ENCODE measurements around the gene CREBBP.

CREBBP gene

DNA sequence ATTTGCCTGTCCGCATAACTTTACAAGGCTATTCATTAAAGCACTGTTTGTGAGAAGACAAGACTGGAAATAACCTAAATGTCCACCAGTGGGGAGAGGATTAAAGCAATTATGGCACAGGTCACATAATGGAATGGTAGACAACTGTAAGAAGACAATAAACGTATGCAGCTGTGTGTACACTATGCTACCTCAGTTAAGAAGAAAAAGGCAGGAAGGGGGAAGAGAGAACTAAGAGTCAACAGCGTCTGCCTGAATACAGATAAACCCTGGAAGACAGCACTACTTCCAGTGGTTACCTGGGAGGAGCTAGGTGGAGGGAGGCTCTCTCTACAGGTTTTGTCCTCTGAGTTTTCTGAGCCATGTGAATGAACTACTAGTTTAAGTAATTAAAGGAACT is 15.3 kb downstream of the CREBBP start:
- Histone ChIP-seq H3K27ac (peak overlapping the region; percentile 58; the same call in 1 of the 2 replicates), H3K4me3 (no peak overlapping the region), H3K36me3 (ENCODE audit: insufficient read depth, low read length) (no peaks in the 10 kb centered on the region), H3K9ac (ENCODE audit: insufficient read length) (no peak overlapping the region), H3K9me3 (ENCODE audit: low read depth, low read length) (no peaks in the 10 kb centered on the region)
- no peak for DNase-seq (ENCODE audit: low read depth, low spot score)
- no peak for TF ChIP-seq FOXP2 (optimal IDR thresholded peaks at IDR 0.05; ENCODE audit: control extremely low read depth, extremely low read length, insufficient read depth)
- no peak for TF ChIP-seq POLR2AphosphoS5 (IDR thresholded peaks at IDR 0.05; ENCODE audit: borderline replicate concordance, low read depth, low read length)
- no peak for TF ChIP-seq EZH2 (IDR thresholded peaks at IDR 0.05)

DNA sequence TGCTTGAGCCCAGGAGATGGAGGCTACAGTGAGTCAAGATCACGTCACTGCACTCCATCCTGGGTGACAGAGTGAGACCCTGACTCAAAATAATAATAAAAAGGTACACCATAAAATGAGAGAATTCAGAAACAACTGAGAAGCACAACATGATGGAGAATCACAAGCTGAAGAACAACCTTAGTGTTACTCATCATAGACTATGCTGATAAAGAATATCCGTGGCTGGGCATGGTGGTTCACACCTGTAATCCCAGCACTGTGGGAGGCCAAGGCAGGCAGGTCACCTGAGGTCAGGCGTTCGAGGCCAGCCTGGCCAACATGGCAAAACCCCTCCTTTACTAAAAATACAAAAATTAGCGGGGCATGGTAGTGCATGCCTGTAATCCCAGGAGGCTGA is 16.0 kb downstream of the CREBBP start:
- Histone ChIP-seq H3K4me3 (no peak overlapping the region), H3K9ac (ENCODE audit: insufficient read length) (no peak overlapping the region), H3K36me3 (ENCODE audit: insufficient read depth, low read length) (no peaks in the 10 kb centered on the region), H3K27ac (no peak overlapping the region), H3K9me3 (ENCODE audit: low read depth, low read length) (no peaks in the 10 kb centered on the region)
- TF ChIP-seq POLR2AphosphoS5 (IDR thresholded peaks at IDR 0.05; ENCODE audit: borderline replicate concordance, low read depth, low read length) (no peak), FOXP2 (optimal IDR thresholded peaks at IDR 0.05; ENCODE audit: control extremely low read depth, extremely low read length, insufficient read depth) (no peak)
- no peak for DNase-seq (ENCODE audit: low read depth, low spot score)

DNA sequence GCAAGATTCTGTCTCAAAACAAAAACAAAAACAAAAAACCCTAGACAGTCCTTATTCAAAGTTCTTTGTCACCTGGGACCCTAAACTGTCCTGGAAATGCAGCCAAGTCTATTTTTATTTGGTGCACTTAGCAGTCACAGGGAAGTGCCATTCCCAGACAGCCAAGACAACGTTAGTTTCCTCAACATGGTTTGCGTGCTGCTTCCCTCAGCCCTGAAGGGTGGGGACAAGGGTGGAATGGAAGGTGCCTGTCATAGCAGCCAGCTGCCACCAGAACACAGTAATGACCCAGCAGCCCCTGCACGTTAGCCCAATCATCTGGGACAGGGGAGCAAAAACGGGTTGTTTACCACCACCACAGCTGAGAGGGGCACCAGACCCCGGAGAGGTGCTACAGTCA is 16.9 kb downstream of the CREBBP start:
- Histone ChIP-seq H3K27ac (no peak overlapping the region), H3K9me3 (ENCODE audit: low read depth, low read length) (no peaks in the 10 kb centered on the region), H3K4me3 (no peak overlapping the region), H3K9ac (ENCODE audit: insufficient read length) (no peak overlapping the region), H3K36me3 (ENCODE audit: insufficient read depth, low read length) (no peaks in the 10 kb centered on the region)
- TF ChIP-seq EZH2 (IDR thresholded peaks at IDR 0.05) = no peak
- no peak for TF ChIP-seq POLR2AphosphoS5 (IDR thresholded peaks at IDR 0.05; ENCODE audit: borderline replicate concordance, low read depth, low read length)
- no peak for TF ChIP-seq FOXP2 (optimal IDR thresholded peaks at IDR 0.05; ENCODE audit: control extremely low read depth, extremely low read length, insufficient read depth)
- no peak for DNase-seq (ENCODE audit: low read depth, low spot score)

DNA sequence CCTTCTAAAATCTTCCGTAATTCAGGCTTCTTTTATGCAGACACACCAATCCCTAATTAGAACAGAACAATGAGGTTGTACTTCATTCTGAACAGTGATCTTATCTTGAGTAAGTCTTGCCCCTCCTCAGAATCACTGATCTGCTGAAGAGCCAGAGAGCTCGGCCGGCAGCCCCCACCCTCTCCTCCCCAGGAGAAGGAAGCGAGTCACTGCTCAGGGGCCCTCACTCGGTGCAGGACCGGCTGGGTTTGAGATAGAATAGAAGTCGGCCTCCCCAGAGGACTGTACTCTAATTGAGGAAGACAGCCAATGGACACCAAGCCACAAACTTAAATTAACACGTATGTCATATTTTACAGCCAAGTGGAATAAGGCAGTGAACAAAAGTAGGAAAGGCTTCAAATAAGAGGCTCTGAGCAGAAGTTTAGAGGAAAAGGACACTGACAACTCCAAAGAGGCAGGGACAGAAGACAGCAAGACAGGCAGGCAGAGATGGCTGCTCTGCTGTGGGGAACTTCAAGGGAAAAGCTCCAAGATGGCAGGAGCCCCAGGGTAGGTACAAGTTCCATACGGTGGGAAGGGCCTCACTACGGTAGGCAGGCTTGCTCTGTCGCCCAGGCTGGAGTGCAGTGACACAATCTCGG is 18.6 kb downstream of the CREBBP start:
- TF ChIP-seq EZH2 (IDR thresholded peaks at IDR 0.05) (no peak), POLR2AphosphoS5 (IDR thresholded peaks at IDR 0.05; ENCODE audit: borderline replicate concordance, low read depth, low read length) (no peak), FOXP2 (optimal IDR thresholded peaks at IDR 0.05; ENCODE audit: control extremely low read depth, extremely low read length, insufficient read depth) (no peak)
- Histone ChIP-seq H3K27ac (peak overlapping the region; percentile 85), H3K4me3 (peak overlapping the region; percentile 74), H3K9me3 (ENCODE audit: low read depth, low read length) (no peaks in the 10 kb centered on the region), H3K36me3 (ENCODE audit: insufficient read depth, low read length) (no peaks in the 10 kb centered on the region), H3K9ac (ENCODE audit: insufficient read length) (peak overlapping the region; percentile 51)
- DNase-seq (ENCODE audit: low read depth, low spot score) = no peak

DNA sequence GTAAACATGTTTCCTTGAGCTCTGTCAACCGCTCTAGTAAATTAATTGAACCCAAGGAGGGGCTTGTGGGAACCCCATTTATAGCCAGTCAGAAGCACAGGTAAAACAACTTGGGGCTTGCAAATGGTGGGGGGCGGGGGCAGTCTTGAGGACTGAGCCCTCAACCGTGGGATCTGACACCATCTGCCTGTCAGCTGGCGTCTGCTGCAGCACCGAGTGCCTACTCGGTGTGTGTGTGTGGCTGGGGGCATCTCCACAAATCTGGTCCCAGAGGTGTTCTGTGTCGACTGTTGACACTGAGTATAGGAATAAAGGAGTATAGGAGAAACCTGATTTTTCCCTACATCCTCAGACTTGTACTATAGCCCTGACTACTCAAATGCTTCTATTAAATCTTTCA is 20.6 kb downstream of the CREBBP start:
- DNase-seq (ENCODE audit: low read depth, low spot score) = no peak
- no peaks in the 10 kb centered on the region for H3K36me3 ChIP-seq (ENCODE audit: insufficient read depth, low read length)
- no peak overlapping the region for H3K9ac ChIP-seq (ENCODE audit: insufficient read length)
- no peak overlapping the region for H3K4me3 ChIP-seq
- no peak overlapping the region for H3K27ac ChIP-seq
- TF ChIP-seq POLR2AphosphoS5 (IDR thresholded peaks at IDR 0.05; ENCODE audit: borderline replicate concordance, low read depth, low read length) (no peak), EZH2 (IDR thresholded peaks at IDR 0.05) (no peak), FOXP2 (optimal IDR thresholded peaks at IDR 0.05; ENCODE audit: control extremely low read depth, extremely low read length, insufficient read depth) (no peak)
- no peaks in the 10 kb centered on the region for H3K9me3 ChIP-seq (ENCODE audit: low read depth, low read length)

DNA sequence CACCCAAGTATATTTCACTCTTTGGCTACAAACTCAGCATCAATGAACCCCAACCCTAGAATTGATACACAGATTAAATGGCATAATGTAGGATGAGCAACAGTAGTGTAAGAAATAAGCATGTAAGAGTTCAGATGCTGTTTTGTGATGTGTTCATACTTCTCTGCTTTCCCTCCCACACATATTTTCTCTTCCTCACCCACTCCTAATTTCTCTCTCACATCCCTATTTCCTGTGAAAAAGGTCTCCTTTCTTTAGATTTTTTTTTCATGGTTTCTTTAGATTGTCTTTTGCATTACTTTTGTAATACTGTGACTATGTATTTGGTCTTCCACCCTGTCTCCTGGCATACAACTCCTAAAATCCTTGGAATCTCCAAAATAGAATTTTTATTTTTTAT is 21.7 kb downstream of the CREBBP start:
- peak overlapping the region; percentile 90 for H3K27ac ChIP-seq
- TF ChIP-seq POLR2AphosphoS5 (IDR thresholded peaks at IDR 0.05; ENCODE audit: borderline replicate concordance, low read depth, low read length) (no peak), FOXP2 (optimal IDR thresholded peaks at IDR 0.05; ENCODE audit: control extremely low read depth, extremely low read length, insufficient read depth) (no peak), EZH2 (IDR thresholded peaks at IDR 0.05) (no peak)

DNA sequence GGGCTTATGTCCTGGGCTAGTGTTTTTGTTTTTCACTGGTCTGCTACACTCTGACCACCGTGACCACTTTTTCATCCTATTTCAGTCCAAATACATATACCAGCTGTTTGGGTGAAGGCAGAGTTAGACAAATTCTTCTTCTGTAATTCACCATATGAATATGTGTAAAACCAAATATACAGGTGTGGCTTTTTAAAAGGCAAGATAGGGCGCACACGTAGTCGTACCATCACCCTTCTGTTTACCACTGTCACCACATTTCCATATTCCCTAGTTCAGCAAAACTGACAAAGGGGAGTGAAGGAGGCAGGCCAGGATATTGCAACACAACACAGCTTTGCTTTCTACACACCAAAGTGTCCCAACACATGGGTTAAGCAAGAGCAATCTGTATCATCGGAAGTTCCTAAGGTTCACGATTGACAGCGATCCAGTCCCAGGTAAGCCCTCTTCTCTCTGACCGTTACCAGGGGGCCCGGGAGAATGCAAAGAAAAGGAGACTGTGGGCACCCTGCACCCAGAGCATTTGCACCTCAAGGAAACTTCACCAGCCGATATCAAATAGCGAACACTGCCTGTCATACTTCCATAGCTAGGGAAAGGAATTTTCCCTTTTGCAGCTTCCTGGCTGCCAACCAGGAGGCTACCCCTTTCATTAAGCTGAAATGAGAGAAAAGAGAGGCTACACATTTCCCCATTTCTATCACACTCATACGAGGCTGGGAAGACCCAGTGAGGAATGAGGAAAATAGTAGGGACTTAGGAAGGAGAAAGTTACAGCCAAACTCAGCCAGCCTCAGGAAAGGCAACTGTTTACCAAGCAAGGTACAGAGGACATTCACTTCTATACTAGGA is 23.1 kb downstream of the CREBBP start:
- peak; percentile 70 for DNase-seq (ENCODE audit: low read depth, low spot score)

More for the DNA sequence above, 21.7 kb downstream of the CREBBP start:
- H3K4me3 ChIP-seq = no peak overlapping the region
- H3K9me3 ChIP-seq (ENCODE audit: low read depth, low read length) = no peaks in the 10 kb centered on the region
- H3K9ac ChIP-seq (ENCODE audit: insufficient read length) = no peak overlapping the region
- H3K36me3 ChIP-seq (ENCODE audit: insufficient read depth, low read length) = no peaks in the 10 kb centered on the region
- no peak for DNase-seq (ENCODE audit: low read depth, low spot score)

DNA sequence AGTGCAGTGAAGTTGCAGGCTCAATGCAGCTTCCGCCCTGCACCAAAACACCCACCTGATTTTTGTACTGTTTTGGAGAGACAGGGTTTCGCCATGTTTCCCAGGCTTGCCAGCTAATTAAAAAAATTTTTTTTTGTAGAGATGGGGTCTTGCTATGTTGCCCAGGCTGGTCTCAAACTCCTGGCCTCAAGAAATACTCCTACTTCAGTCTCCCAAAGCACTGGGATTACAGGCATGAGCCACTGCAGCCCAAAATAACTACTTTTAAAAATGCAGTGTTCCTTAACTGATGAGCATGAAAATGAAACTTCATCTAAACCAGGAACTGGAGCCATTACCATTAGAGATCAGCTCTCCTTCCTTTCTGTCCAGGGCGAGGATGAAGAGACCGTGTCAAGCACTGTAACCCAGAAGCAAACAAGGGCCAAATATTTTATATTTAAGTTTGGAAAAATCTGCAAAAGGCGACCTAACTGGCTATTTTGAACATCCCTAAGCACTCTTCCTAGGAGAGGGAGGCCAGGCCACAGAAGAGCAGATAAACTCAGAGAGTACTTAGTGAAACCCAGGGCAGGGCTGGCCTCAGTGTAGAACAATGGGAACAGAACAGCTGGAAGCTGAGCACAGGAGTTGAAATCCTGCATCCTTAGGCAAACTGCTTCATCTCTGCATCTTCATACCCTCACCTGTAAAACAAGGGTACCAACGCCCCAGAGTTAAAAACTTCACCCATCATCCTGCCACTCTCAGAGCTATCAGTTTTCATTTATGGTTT is 24.0 kb downstream of the CREBBP start:
- Histone ChIP-seq H3K4me3 (no peak overlapping the region), H3K27ac (peak overlapping the region; percentile 90; the same call in 1 of the 2 replicates), H3K9ac (ENCODE audit: insufficient read length) (no peak overlapping the region), H3K36me3 (ENCODE audit: insufficient read depth, low read length) (no peaks in the 10 kb centered on the region), H3K9me3 (ENCODE audit: low read depth, low read length) (no peaks in the 10 kb centered on the region)
- no peak for TF ChIP-seq EZH2 (IDR thresholded peaks at IDR 0.05)
- TF ChIP-seq FOXP2 (optimal IDR thresholded peaks at IDR 0.05; ENCODE audit: control extremely low read depth, extremely low read length, insufficient read depth) = no peak
- TF ChIP-seq POLR2AphosphoS5 (IDR thresholded peaks at IDR 0.05; ENCODE audit: borderline replicate concordance, low read depth, low read length) = no peak
- no peak for DNase-seq (ENCODE audit: low read depth, low spot score)

More for the DNA sequence above, 23.1 kb downstream of the CREBBP start:
- peak overlapping the region; percentile 90 for H3K27ac ChIP-seq
- H3K9ac ChIP-seq (ENCODE audit: insufficient read length) = peak overlapping the region; percentile 56
- peak overlapping the region; percentile 64 for H3K4me3 ChIP-seq
- no peaks in the 10 kb centered on the region for H3K9me3 ChIP-seq (ENCODE audit: low read depth, low read length)
- H3K36me3 ChIP-seq (ENCODE audit: insufficient read depth, low read length) = no peaks in the 10 kb centered on the region
- TF ChIP-seq FOXP2 (optimal IDR thresholded peaks at IDR 0.05; ENCODE audit: control extremely low read depth, extremely low read length, insufficient read depth) = peak; percentile 92
- TF ChIP-seq EZH2 (IDR thresholded peaks at IDR 0.05) = no peak

All from SK-N-MC (cell line).